WI38 (cell line): Measurements from ENCODE around the gene LAMA1.
A peak's percentile ranks its signal among the peaks of the same experiment; 100 is the strongest.

Experiments
- H3K4me3 ChIP-seq: 2 replicates; pipeline ENCODE4 v1.5.1; 2011; ENCODE audit warnings: low read depth, mild to moderate bottlenecking, control low read depth, low read length
- CTCF ChIP-seq: IDR thresholded peaks from 2 replicates; pipeline ENCODE4 v1.5.1; 2012; ENCODE audit warnings: low read depth, mild to moderate bottlenecking, control low read depth, low read length

Gene LAMA1

GRCh38 chr18:7034924-7035323, 82.7 kb downstream of the LAMA1 start:
- TF ChIP-seq CTCF, result no peak

GRCh38 chr18:7032537-7032936, 85.1 kb downstream of the LAMA1 start:
- H3K4me3 ChIP-seq, result no peak overlapping the region
- TF ChIP-seq CTCF, result no peak

More at GRCh38 chr18:7034924-7035323, 82.7 kb downstream of the LAMA1 start:
- H3K4me3 ChIP-seq, result no peak overlapping the region

GRCh38 chr18:7028625-7029024, 89.0 kb downstream of the LAMA1 start:
- no peak for TF ChIP-seq CTCF
- H3K4me3 ChIP-seq, result no peak overlapping the region

GRCh38 chr18:7025194-7025593, 92.4 kb downstream of the LAMA1 start:
- no peak for TF ChIP-seq CTCF
- H3K4me3 ChIP-seq, result no peak overlapping the region

- TF ChIP-seq CTCF, result no peak
- H3K4me3 ChIP-seq, result no peak overlapping the region
These were observed 94.0 kb downstream of the LAMA1 start for GRCh38 chr18:7023581-7023980.

- H3K4me3 ChIP-seq, result no peak overlapping the region
- TF ChIP-seq CTCF, result no peak
These were observed 94.5 kb downstream of the LAMA1 start for GRCh38 chr18:7023063-7023580.

- 0 out of 2 replicates have a peak, but pooled peaks have one; percentile 6 for TF ChIP-seq CTCF
These were observed 95.4 kb downstream of the LAMA1 start for GRCh38 chr18:7021994-7022840.

More at GRCh38 chr18:7021994-7022840, 95.4 kb downstream of the LAMA1 start:
- H3K4me3 ChIP-seq, result no peak overlapping the region
